Measurements from ENCODE around the gene FLT3LG.

DNA sequence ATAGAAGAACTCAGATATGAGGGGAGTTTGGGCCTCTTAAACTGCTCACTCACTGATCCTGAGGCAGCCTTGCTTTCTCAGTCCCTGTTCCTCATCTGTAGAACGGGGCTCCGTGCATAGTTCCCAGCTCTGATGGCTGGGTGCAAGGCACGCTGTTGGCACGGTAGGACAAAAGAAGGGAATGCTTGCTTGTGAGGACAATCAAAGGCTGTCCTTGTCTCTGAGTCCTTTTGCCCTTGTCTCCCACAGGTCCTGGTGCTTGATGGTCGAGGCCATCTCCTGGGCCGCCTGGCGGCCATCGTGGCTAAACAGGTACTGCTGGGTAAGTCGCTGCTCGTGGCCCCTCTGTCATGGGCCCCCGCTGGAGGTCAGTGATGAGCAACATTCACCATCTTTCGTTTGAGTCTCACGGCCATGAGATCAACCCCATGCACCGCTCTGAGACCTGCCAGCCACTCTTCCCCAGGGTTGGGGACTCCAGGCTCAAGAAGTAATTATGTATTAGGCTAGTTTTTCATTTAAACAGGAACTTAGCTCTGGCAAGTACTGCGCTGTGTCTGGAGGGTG lies 15.7 kb downstream of the FLT3LG start:
- TF ChIP-seq CTCF (IDR thresholded peaks at IDR 0.05), result no peak
- no peak for TF ChIP-seq POLR2A (IDR thresholded peaks at IDR 0.05)
